GM18951 (cell line): ENCODE results near the gene PLXDC2.

Experiments used
- POLR2A ChIP-seq: IDR thresholded peaks from 4 replicates; pipeline ENCODE4 v1.6.1; 2011; ENCODE audit warnings: mild to moderate bottlenecking; ENCODE audit not compliant: insufficient read length, insufficient read depth; ENCODE audit errors: extremely low read depth
- in situ Hi-C: fragments of 300-500 bp; cut with MboI; formaldehyde crosslinking; loops from one replicate; pipeline ENCODE4 v1.12.0; 2022; ENCODE audit warnings: low sequenced_read_pairs, mixed read lengths, inconsistent platforms; ENCODE audit not compliant: unreplicated experiment

The PLXDC2 gene

DNA sequence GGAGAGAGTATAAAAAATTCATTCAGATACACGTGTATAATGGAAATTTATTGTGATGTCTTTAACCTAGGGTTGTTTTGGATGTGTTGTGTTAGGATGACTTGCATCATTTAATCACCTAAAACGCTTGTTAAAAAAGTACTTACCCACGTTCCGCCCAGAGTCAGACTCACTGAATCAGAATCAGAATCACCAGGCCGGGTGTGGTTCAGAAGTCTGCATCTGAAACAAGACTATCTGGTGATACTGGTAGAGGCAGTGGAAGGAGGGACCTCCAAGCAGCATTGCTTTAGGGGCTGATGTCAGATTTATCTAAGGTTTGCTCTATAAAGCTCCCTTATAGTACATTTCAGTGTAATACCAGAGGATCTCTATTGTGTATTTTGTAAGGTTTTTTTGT, 20.5 kb upstream of the PLXDC2 start:
- no peak for TF ChIP-seq POLR2A
- in situ Hi-C loops = no loop called here

DNA sequence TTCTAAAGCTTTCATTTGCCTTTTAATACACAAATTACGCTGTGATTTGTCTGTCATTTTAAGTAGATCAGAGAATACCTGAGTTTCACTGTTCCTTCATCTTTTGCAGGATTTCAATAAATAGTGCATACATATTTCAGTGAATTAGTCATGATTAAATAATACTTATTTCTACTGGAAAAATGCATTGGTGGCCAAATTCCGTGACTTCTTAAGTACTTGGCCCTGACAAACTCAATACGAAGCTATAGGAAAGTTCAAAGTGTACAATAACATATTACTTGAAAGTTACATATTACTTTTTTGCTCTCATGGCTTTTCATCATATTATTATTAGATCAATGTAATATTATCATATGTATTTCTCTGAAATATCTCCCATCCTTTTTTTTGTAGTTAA, 16.1 kb upstream of the PLXDC2 start:
- in situ Hi-C loops = no loop called here
- no peak for TF ChIP-seq POLR2A

- no peak for TF ChIP-seq POLR2A
- in situ Hi-C loops = no loop called here
Measured at GRCh38 chr10:19801369-19801768, 14.9 kb upstream of the PLXDC2 start.

- in situ Hi-C loops = no loop called here
Measured at GRCh38 chr10:19803676-19804075, 12.6 kb upstream of the PLXDC2 start.

GRCh38 chr10:19809481-19809880, 6.8 kb upstream of the PLXDC2 start:
- in situ Hi-C loops = no loop called here
- TF ChIP-seq POLR2A = no peak

More at GRCh38 chr10:19803676-19804075, 12.6 kb upstream of the PLXDC2 start:
- no peak for TF ChIP-seq POLR2A

GRCh38 chr10:19811540-19811939, 4.7 kb upstream of the PLXDC2 start:
- TF ChIP-seq POLR2A = no peak
- in situ Hi-C loops = no loop called here

DNA sequence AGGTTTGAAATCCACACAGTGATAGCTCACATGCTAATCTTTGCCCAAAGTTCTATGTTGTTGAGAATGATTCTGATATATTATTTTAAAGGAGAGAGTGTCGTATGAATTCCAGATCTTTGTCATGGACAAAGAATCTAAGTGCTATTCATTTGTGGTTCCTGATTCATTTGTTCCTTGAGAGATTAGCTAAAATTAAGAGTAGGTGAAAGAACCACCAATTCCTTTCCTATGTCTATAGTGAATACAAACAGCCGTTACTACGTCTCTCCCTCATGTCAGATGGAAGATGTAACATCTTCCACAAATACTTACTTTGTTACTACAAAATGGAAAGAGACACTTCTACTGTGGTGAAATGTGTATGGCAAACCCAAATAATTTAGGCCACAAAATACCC, 3.3 kb upstream of the PLXDC2 start:
- in situ Hi-C loops = no loop called here
- TF ChIP-seq POLR2A = no peak

DNA sequence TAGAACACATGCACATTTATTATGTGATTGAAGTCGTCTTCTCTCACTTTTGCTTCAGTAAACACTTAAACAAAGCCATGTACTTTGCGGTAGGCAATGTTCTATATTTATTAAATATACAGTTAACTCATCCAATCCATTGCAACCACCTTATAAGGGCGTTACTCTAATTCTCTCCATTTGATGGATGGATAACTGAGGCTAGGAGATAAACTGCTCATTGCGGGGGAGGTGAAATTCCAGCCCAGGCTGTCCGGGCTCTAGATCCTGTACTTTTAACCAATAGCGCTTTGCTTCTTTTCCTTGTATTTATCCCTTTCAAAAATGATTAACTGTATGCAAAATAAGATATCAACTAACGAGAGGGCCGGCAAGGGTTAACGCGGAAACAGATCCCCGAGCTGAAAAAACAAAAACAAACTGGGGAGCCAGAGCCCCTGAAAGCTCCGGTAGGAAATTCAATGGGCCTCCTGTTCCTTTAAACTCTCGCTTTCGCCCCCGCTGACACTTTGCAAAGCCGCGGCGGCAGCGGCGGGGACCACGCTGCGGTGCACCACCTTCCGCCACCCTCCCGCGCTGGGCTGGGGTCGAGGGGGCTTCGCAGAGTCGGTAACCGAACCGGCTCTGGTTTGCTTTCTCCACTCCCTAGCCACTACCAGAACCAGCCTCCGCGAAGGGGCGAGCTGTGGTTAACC, 1.0 kb upstream of the PLXDC2 start:
- in situ Hi-C loops = no loop called here
- no peak for TF ChIP-seq POLR2A

DNA sequence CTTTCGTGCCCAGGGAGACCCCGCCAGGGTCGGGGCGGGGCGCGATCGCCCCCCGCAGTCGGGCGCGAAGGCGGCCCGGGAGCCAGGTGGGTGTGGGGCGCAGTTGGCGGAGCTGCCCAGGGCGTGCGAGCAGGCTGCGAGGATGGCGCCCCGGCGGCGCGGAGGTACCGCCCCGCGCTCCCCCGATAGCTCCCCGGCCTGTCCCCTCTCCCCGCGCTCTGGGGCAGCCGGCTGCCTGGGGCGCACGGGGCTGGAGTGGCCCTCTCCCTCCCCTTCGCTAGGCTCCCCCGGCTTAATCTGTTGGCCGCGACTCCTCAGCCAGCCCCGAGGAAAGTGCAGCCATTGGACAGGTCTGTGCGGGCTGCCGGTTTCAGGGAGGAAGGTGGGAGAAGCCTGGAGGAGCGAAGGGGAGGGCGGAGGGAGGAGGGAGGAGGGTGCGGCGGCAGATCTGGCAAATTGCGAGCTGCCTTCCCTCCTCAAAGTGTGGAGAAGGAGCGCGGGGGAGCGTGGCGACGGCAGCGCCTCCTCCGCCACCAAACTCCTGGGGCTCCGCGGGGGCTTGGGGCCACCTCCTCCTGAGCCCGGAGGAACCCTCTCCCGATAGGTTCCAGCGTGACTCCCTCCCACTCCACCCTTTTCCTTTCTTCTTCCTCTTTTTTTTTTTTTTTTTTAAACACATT, 361 bp upstream of the PLXDC2 start:
- in situ Hi-C loops = no loop called here
- no peak for TF ChIP-seq POLR2A

DNA sequence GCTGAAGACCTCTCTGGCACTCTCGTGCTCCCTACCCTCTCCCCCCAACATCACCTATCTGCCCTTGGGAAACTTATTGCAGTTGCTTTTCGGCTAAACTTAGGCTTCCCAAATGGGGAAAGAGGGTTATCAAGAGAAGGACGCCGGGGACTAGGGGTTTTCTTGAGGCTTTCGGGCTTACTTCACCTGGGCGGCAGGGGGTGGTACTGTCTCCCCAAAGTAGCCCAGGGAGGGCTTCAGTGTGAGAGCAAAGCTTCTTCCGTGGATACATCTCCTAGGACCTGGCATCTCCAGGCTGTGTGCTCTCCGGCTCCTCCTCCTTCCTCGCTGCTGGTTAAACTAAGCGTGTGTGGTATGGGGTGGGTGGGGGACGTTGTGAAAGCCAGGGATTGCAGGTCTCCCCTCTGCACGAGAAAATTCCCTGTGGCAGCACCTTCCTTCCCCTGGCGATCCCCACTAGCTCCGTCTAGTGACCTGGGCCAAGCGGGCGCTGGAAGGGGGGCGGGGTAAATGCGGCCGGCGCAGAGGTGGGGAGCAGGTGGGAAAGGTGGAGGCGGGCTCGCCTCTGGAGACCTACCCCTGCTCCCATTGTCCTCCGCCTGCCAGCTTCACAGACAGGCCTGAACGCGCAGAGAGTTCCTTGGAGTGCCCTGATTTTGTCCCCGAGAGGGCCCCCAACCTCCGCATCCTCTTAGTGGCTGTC, 1.1 kb downstream of the PLXDC2 start:
- in situ Hi-C loops = no loop called here
- no peak for TF ChIP-seq POLR2A

DNA sequence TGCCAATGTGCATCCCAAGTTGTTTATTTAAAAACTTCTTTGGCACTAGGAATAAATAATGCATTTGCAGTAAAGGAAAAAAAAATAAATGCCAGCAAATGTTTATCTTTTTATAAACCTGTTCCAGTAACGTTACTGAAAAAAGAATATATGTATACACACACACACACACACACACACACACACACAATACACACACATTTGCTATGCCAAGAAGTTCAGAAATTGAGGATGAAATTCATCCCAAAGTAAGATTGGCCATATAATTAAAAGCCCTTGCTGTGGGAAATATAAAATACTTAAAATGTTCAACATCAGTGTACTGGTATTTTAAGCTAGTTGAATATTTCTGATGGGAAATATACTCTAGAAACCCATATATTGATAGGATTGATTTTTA, 2.6 kb downstream of the PLXDC2 start:
- in situ Hi-C loops = no loop called here
- TF ChIP-seq POLR2A = no peak

- TF ChIP-seq POLR2A = no peak
- in situ Hi-C loops = no loop called here
Measured at GRCh38 chr10:19819419-19820033, 3.3 kb downstream of the PLXDC2 start.
